ENCODE data around the gene SLK. TPM values are rescaled to one million over a fixed set of nuclear protein-coding genes. Genes with fewer than 3 reads are reported as not detected.

SLK gene
- total RNA-seq, 2 experiments from 2014 or later, result 31.2 to 32.6 TPM

GRCh38 chr10:104033966-104034365, 67.0 kb downstream of the SLK start:
- Mint-ChIP-seq H3K4me3 (no peak overlapping the region), H3K27me3 (no peaks in the 10 kb centered on the region), H3K27ac (no peak overlapping the region), H3K4me1 (no peaks in the 10 kb centered on the region), H3K36me3 (peaks cover 2% of the 10 kb centered on the region), H3K9me3 (ENCODE audit: low read depth) (no peaks in the 10 kb centered on the region)
- ATAC-seq (no peak), DNase-seq (no peak)
- CTCF ChIA-PET, result interaction anchor here (1.4 kb wide), 1 partner anchor 48 kb away, joined by 3 read pairs; no protein-coding TSS in a partner anchor

- no peaks in the 10 kb centered on the region for H3K4me1 Mint-ChIP-seq
- ATAC-seq (no peak), DNase-seq (no peak)
- no peaks in the 10 kb centered on the region for H3K9me3 Mint-ChIP-seq (ENCODE audit: low read depth)
- CTCF ChIA-PET, result interaction anchor here (1.4 kb wide), 1 partner anchor 47 kb away, joined by 3 read pairs; no protein-coding TSS in a partner anchor
- H3K27ac Mint-ChIP-seq, result no peak overlapping the region
- no peak overlapping the region for H3K4me3 Mint-ChIP-seq
- H3K27me3 Mint-ChIP-seq, result no peaks in the 10 kb centered on the region
- peaks cover 2% of the 10 kb centered on the region for H3K36me3 Mint-ChIP-seq
Observed at GRCh38 chr10:104034401-104035193, 67.7 kb downstream of the SLK start.

- CTCF ChIA-PET, result interaction anchor here (1.4 kb wide), 1 partner anchor 47 kb away, joined by 3 read pairs; no protein-coding TSS in a partner anchor
- no peaks in the 10 kb centered on the region for H3K27me3 Mint-ChIP-seq
- H3K4me3 Mint-ChIP-seq, result no peak overlapping the region
- peaks cover 2% of the 10 kb centered on the region for H3K36me3 Mint-ChIP-seq
- H3K9me3 Mint-ChIP-seq (ENCODE audit: low read depth), result no peaks in the 10 kb centered on the region
- no peak overlapping the region for H3K27ac Mint-ChIP-seq
- no peak for DNase-seq
- no peak for ATAC-seq
- no peaks in the 10 kb centered on the region for H3K4me1 Mint-ChIP-seq
Observed at GRCh38 chr10:104035194-104036068, 68.5 kb downstream of the SLK start.

- no peaks in the 10 kb centered on the region for H3K9me3 Mint-ChIP-seq (ENCODE audit: low read depth)
- CTCF ChIA-PET, result no interaction called here
- peaks cover 2% of the 10 kb centered on the region for H3K36me3 Mint-ChIP-seq
- DNase-seq (peak; percentile 2), ATAC-seq (no peak)
- H3K4me1 Mint-ChIP-seq, result no peaks in the 10 kb centered on the region
- H3K27me3 Mint-ChIP-seq, result no peaks in the 10 kb centered on the region
- H3K27ac Mint-ChIP-seq, result no peak overlapping the region
- no peak overlapping the region for H3K4me3 Mint-ChIP-seq
Observed at GRCh38 chr10:104036069-104036384, 69.1 kb downstream of the SLK start.

GRCh38 chr10:104036518-104037260, 69.7 kb downstream of the SLK start:
- CTCF ChIA-PET, result no interaction called here
- Mint-ChIP-seq H3K27ac (no peak overlapping the region), H3K36me3 (no peaks in the 10 kb centered on the region), H3K4me1 (no peaks in the 10 kb centered on the region), H3K4me3 (no peak overlapping the region), H3K27me3 (no peaks in the 10 kb centered on the region), H3K9me3 (ENCODE audit: low read depth) (no peaks in the 10 kb centered on the region)
- DNase-seq (peak; percentile 33), ATAC-seq (no peak)

GRCh38 chr10:104037261-104037951, 70.5 kb downstream of the SLK start:
- Mint-ChIP-seq H3K27ac (no peak overlapping the region), H3K4me1 (no peaks in the 10 kb centered on the region), H3K36me3 (no peaks in the 10 kb centered on the region), H3K27me3 (no peaks in the 10 kb centered on the region), H3K9me3 (ENCODE audit: low read depth) (no peaks in the 10 kb centered on the region), H3K4me3 (no peak overlapping the region)
- CTCF ChIA-PET, result no interaction called here
- ATAC-seq, result no peak
- DNase-seq, result peak; percentile 30

GRCh38 chr10:104038537-104038936, 71.6 kb downstream of the SLK start:
- ATAC-seq, result no peak

GRCh38 chr10:104038958-104039752, 72.2 kb downstream of the SLK start:
- no peak for ATAC-seq
- CTCF ChIA-PET, result no interaction called here
- H3K4me1 Mint-ChIP-seq, result no peaks in the 10 kb centered on the region
- H3K27ac Mint-ChIP-seq, result no peak overlapping the region
- H3K27me3 Mint-ChIP-seq, result no peaks in the 10 kb centered on the region
- DNase-seq, result peak; percentile 29
- no peak overlapping the region for H3K4me3 Mint-ChIP-seq
- no peaks in the 10 kb centered on the region for H3K36me3 Mint-ChIP-seq
- H3K9me3 Mint-ChIP-seq (ENCODE audit: low read depth), result no peaks in the 10 kb centered on the region

More at GRCh38 chr10:104038537-104038936, 71.6 kb downstream of the SLK start:
- Mint-ChIP-seq H3K4me3 (no peak overlapping the region), H3K4me1 (no peaks in the 10 kb centered on the region), H3K27me3 (no peaks in the 10 kb centered on the region), H3K27ac (no peak overlapping the region), H3K36me3 (no peaks in the 10 kb centered on the region), H3K9me3 (ENCODE audit: low read depth) (no peaks in the 10 kb centered on the region)
- peak; percentile 26 for DNase-seq
- CTCF ChIA-PET, result no interaction called here

- Mint-ChIP-seq H3K9me3 (ENCODE audit: low read depth) (no peaks in the 10 kb centered on the region), H3K4me3 (no peak overlapping the region), H3K4me1 (no peaks in the 10 kb centered on the region), H3K27me3 (no peaks in the 10 kb centered on the region), H3K27ac (no peak overlapping the region), H3K36me3 (no peaks in the 10 kb centered on the region)
- CTCF ChIA-PET, result no interaction called here
- DNase-seq (no peak), ATAC-seq (no peak)
Observed at GRCh38 chr10:104040382-104040781, 73.4 kb downstream of the SLK start.

GRCh38 chr10:104040862-104041789, 74.2 kb downstream of the SLK start:
- H3K27ac Mint-ChIP-seq, result no peak overlapping the region
- ATAC-seq (no peak), DNase-seq (peak; percentile 15)
- H3K27me3 Mint-ChIP-seq, result no peaks in the 10 kb centered on the region
- no peaks in the 10 kb centered on the region for H3K4me1 Mint-ChIP-seq
- no peaks in the 10 kb centered on the region for H3K9me3 Mint-ChIP-seq (ENCODE audit: low read depth)
- H3K36me3 Mint-ChIP-seq, result no peaks in the 10 kb centered on the region
- no peak overlapping the region for H3K4me3 Mint-ChIP-seq
- CTCF ChIA-PET, result interaction anchor here (1.4 kb wide), 1 partner anchor 153 kb away, joined by 4 read pairs; no protein-coding TSS in a partner anchor

- Mint-ChIP-seq H3K27ac (no peak overlapping the region), H3K36me3 (no peaks in the 10 kb centered on the region)
Observed at GRCh38 chr10:104041891-104042535, 75.1 kb downstream of the SLK start.

More at GRCh38 chr10:104041891-104042535, 75.1 kb downstream of the SLK start:
- CTCF ChIA-PET, result interaction anchor here (1.4 kb wide), 1 partner anchor 154 kb away, joined by 4 read pairs; no protein-coding TSS in a partner anchor
- DNase-seq, result peak; percentile 29
- ATAC-seq, result no peak
- Mint-ChIP-seq H3K27me3 (no peaks in the 10 kb centered on the region), H3K4me1 (no peaks in the 10 kb centered on the region), H3K4me3 (no peak overlapping the region), H3K9me3 (ENCODE audit: low read depth) (no peaks in the 10 kb centered on the region)

All from activated CD8-positive, alpha-beta memory T cell treated with anti-CD3 and anti-CD28 coated beads, Interleukin-2, amount 10 ng/mL, durations not matched to agents 7 days and 5 days (primary cell).